Left ventricle myocardium superior (tissue), 1 donor: Measurements from ENCODE around the gene VTA1. TPM values are rescaled to one million over a fixed set of nuclear protein-coding genes. Genes with fewer than 3 reads are reported as not detected.
"Not testable (repeated sequence)": the region's sequence is repeated elsewhere in the genome, so short reads cannot be mapped to it uniquely, and the experiment has no call there.

Source experiments
- ATAC-seq: fragments of 200-7000 bp; cut with Tn5 transposase; one replicate; pipeline ENCODE4 v1.9.1; 2020; ENCODE audit warnings: mild to moderate bottlenecking, moderate library complexity
- DNase-seq: peaks from one replicate; pipeline ENCODE4 v3.0.0-alpha.2; 2020
- intact Hi-C: fragments of 100-400 bp; cut with micrococcal nuclease; formaldehyde crosslinking; loops from one replicate; pipeline ENCODE4 v1.11.0; 2022
- long read RNA-seq: library from polyadenylated mRNA; unstranded; transcript quantifications from one replicate; pipeline ENCODE4 v2.0.0, GENCODE V29; 2021
- total RNA-seq: library from RNA; stranded (reverse); fragmentation: NEBNext Ultra II Directional; extraction: Animal tissue kit (Norgen Biotek cat#: 25700); gene quantifications from one replicate; pipeline ENCODE4 v1.2.1, GENCODE V29; 2021
- donor health status: DM: no; HTN: yes; CAD: no; lungs with severe emphysema.

Gene VTA1, protein sequence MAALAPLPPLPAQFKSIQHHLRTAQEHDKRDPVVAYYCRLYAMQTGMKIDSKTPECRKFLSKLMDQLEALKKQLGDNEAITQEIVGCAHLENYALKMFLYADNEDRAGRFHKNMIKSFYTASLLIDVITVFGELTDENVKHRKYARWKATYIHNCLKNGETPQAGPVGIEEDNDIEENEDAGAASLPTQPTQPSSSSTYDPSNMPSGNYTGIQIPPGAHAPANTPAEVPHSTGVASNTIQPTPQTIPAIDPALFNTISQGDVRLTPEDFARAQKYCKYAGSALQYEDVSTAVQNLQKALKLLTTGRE
- total RNA-seq = 34.4 TPM
- long read RNA-seq, full-length matches to known transcripts = 85 of 94 reads
- long read RNA-seq, partial matches to known transcripts = 8 of 94 reads
- long read RNA-seq, other reads (novel, unspliced or antisense) = 1 of 94 reads

DNA sequence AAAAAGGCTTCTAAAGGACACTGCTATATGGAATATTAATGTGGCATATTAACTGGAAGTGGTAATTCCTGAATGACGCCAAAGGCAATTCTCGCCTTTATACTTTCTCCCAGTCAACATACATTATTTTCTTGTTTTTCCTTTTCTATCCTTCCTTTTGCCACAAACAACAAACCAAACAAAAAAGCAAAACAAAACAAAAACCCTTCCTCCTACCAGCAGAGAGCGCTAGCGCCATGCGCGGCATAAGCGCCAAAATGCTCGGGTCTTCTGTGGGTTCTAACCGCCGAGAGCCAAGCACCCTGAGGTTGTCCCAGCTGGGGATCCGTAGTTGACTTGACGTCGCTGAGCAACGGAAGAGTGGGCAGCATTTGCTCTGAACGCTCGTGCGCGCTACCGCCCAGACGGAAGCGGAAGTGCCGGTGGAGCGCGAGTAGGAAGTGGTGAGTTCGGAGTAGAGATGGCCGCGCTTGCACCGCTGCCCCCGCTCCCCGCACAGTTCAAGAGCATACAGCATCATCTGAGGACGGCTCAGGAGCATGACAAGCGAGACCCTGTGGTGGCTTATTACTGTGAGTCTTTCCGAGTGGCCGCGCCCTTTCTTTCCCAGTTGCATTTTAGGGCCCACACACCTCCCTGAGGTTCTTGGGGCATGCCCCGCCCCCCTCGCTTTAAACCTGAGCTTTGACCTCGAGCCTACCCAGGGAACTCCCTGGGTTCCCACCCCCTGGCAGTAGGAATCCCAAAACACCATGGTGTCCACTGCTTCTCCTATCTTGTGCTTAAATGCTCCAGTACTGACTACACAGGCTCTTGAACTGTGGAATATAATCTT is at the start of gene VTA1, which contains the start of gene NMBR:
TSS of gene VTA1 (plus strand) at position 436 of the 835 bp plus-strand sequence. CDS start at position 461, 25 bp downstream.
TSS of gene NMBR (minus strand) at position 295 of the 835 bp plus-strand sequence. CDS start 58,464 bp downstream, outside the sequence.
- ATAC-seq (peak; percentile 100), DNase-seq (peak; percentile 96)
- intact Hi-C loops = no loop called here

GRCh38 chr6:142104820-142105219 is 42.2 kb upstream of the VTA1 start:
- ATAC-seq, intact Hi-C loops, DNase-seq: not testable (repeated sequence)

DNA sequence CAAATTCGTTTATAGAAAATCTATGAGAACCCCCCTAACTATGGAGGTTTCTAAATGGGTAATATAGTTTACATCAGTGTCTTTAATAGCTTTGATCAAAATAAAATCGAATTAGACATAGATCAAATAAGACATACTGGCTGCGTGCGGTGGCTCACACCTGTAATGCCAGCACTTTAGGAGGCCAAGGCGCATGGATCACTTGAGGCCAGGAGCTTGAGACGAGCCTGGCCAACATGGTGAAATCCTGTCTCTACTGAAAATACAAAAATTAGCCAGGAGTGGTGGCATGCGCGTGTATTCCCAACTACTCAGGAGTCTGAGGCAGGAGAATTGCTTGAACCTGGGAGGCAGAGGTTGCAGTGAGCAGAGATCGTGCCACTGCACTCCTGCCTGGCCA is 36.2 kb upstream of the VTA1 start:
- ATAC-seq, intact Hi-C loops, DNase-seq: not testable (repeated sequence)

DNA sequence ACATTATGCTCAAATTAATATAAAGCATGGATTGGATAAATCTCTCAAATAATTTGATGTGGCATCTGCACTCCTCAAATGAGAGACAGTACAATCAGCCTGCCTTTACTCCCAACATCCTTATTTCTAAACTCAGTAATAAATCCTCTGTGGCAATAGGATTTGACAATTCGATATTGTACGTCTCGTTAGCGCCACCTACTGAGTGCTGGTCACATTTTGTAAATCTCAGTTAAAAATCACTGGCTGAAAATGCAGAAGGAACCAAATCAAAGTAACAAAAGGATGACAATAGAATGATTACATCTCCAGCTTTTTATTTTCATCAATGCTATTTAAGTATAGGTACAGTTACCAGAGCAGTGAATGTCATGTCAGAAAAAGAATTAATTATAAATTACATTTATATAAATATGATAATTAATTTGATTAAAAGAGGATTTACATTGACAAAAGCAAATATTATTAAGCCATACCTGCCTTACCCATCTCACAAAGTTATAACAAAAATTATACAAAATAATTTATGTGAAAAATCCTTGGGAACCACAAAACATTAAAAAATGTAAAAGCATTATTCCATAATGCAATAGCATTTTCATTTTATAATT is 34.5 kb upstream of the VTA1 start:
- DNase-seq (peak; percentile 62), ATAC-seq (no peak)
- intact Hi-C loops = no loop called here

GRCh38 chr6:142117366-142117765 is 29.7 kb upstream of the VTA1 start:
- intact Hi-C loops = no loop called here
- no peak for DNase-seq
- no peak for ATAC-seq

DNA sequence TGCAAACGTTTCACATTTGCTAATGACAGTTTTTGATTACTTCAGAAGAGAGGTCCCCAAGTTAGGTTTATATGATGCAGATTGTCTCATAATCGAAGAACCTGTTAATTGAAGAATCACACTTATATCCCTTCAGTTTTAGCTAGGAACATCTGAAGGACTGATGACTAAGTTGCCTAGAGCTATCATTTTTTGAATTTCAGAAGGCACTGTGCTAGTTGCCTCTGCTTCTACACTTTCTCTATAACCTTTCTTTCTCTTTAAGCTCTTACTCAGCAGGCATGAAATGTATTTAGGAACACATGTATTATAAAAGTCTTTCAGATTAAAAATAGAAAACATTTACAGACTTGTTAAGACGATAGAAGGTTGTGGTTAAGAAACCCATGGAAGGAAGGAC is 28.7 kb upstream of the VTA1 start:
- intact Hi-C loops = no loop called here
- DNase-seq = no peak
- ATAC-seq = no peak

- ATAC-seq = no peak
- intact Hi-C loops = no loop called here
- DNase-seq = no peak
These were observed 28.1 kb upstream of the VTA1 start for GRCh38 chr6:142118925-142119324.

DNA sequence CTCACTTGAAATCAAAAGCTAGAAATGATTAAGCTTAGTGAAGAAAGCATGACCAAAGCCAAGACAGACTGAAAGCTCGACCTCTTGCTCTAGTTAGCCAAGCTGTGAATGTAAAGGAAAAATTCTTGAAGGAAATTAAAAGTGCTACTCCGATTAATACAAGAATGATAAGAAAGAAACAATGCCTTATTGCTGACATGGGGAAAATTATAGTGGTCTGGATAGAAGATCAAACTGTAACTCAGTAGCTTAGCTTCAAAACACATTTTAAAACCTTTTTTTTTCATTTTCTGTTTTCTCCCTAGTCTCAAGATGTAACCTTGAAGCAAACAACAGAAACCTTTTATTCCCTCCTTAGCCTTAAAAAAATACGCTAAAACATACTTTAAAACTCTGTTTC is 25.7 kb upstream of the VTA1 start:
- intact Hi-C loops = no loop called here
- no peak for DNase-seq
- no peak for ATAC-seq

DNA sequence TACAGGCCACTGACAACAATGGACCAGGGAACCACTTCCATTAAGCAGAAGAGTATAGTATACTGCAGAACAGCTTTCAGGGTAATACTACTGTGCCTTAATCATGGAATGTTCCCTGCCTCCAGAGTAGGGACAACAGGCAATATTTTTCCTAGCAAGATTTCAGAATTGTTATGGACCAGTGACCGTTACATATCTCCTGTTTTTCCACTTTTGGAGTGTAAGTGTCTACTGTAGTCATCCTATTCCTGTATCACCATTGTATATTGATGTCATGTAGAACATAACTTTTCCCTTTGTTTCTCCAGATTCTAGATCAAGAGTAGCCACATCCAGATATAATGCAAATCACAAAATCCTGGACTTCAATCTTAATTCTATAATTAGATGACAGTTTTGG is 16.2 kb upstream of the VTA1 start:
- intact Hi-C loops = no loop called here
- DNase-seq (no peak), ATAC-seq (no peak)

GRCh38 chr6:142132625-142133024 is 14.4 kb upstream of the VTA1 start, which contains the start of gene GJE1:
GJE1 (plus strand) TSS chr6:142132925; CDS start chr6:142133159, 234 bp downstream.
- ATAC-seq = no peak
- DNase-seq = no peak
- intact Hi-C loops = no loop called here

DNA sequence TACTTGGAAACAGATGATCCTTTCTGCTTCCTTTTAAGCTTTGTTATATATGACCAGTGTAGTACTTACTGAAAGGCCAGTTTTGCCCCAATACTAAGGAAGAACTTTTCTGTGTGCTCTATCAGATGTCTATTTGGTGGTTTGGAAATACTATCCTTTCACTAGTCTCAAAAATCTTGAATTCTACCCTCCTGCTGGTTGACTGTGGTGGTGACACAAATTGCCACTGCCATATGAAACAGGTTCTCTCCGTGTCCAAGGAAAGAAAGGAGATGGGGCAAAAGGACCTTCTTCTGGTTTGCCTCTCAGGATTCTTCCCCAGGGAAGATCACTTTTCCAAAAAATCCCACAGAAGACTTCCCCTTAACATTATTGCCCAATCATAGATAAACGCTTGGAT is 8.2 kb upstream of the VTA1 start:
- intact Hi-C loops = no loop called here
- DNase-seq (no peak), ATAC-seq (no peak)

DNA sequence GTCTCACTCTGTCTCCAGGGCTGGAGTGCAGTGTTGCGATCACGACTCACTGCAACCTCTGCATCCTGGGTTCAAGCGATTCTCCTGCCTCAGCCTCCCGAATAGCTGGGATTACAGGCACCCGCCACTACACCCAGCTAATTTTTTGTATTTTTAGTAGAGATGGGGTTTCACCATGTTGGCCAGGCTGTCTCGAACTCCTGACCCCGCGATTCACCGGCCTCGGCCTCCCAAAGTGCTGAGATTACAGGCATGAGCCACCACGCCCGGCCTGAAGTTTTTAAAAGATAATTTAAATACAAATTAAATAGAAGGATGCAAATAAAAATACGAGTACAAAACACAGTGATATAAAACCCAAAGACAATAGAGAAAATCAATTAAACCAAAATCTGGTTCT is 5.5 kb upstream of the VTA1 start:
- DNase-seq, ATAC-seq, intact Hi-C loops: not testable (repeated sequence)

DNA sequence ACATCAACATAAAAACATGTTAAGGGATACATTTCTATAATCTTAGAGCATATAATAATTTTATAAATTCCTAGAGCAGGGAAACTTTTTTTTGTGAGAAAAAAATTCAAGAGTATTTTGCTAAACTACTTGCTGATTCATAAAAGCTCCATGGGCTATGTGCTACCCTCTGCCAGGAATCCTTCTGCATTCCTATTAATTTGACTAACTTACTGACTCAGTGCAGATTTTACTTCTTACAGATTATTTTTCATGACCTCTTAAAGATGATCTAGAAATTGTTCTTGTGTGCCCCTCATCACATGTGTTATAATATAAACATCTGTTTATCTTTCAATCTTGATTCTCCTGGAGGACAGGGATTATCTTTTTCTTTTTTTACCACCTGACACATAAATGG is 5.7 kb downstream of the VTA1 start:
- intact Hi-C loops = loop anchor here (10.0 kb wide), 1 partner anchor 232 kb away; no protein-coding TSS in a partner anchor
- DNase-seq (no peak), ATAC-seq (no peak)

DNA sequence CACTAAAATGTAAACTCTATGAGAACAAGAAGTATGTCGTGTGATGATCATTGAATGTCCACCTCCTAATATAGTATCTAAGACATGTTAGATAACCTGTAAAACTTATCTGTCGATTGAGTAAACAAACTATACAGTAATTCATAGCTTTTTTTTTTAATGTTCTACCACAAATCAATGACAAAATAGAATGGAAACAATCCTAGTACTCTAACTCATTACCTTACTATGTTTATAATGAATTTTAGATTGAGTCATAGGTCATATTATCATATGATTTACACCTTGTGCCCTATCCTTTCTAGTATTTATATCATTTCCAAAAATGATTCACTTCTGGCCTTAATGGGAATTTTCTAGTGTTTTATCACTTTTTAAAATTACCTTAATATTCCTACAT is 6.1 kb downstream of the VTA1 start:
- ATAC-seq (no peak), DNase-seq (no peak)
- intact Hi-C loops = loop anchor here (10.0 kb wide), 1 partner anchor 232 kb away; no protein-coding TSS in a partner anchor

GRCh38 chr6:142154336-142154735 is 7.3 kb downstream of the VTA1 start:
- DNase-seq (no peak), ATAC-seq (no peak)
- intact Hi-C loops = loop anchor here (10.0 kb wide), 1 partner anchor 230 kb away; no protein-coding TSS in a partner anchor

DNA sequence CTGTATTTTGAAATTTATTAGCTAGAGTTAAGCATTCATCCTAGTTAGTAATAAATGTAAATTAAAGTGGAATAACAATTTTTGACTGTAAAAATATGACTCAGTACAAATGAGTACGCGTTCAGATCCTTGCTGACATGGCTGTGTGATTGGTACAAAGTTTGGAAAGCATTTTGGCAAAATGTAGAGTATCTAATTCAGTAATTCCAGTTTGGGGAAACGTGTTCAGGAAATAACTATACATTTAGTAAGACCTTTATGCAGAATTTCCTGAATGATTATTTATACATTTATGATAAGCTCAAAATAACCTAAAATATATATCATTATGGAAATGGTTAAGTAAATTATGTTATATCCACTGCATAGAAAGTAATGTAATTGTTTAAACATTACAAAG is 8.0 kb downstream of the VTA1 start:
- intact Hi-C loops = loop anchor here (5.0 to 10.0 kb wide), 2 partner anchors 52 to 230 kb away; no protein-coding TSS in a partner anchor
- ATAC-seq (no peak), DNase-seq (no peak)

DNA sequence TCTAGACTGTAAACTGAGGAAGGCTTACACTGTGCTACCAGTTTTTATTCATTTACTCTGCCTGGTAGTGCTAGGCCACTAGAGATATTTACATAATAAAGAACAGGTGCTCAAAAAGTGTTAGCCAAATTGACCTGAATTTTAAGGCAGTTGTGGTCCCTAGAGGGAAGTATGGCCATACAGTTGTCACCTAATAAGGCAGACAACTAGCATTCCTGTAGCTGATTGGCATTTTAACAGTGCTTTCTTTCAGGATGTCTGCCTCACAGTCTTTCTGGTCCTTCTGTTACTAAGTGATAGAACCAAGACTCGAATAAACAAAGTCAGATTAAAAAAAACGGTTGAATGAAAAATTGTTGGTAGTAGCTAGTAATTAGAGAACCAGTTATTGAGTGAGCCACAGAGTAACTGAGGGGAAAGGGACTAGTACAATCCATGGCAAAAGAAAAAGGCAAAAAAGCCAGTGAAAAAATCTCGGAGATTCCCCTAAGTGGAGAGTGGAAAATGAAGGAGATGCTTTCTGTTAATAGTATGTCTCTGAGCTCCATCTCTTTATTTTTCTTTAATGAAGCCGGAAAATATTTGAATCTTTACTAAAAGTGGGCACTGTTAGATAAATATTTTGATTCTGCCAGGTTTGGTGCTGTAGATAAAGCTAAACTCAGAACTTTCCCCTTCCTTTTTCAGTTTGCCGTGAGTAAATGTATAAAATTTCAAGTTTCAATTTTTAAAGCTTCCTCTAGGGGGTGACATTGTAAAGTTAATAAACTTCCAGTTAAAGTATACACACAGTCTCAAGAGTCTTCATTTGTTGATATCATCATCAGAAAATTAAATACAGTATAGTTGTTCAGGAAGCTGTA is 9.1 kb downstream of the VTA1 start:
- intact Hi-C loops = loop anchor here (5.0 to 10.0 kb wide), 2 partner anchors 51 to 229 kb away; no protein-coding TSS in a partner anchor
- no peak for ATAC-seq
- no peak for DNase-seq

DNA sequence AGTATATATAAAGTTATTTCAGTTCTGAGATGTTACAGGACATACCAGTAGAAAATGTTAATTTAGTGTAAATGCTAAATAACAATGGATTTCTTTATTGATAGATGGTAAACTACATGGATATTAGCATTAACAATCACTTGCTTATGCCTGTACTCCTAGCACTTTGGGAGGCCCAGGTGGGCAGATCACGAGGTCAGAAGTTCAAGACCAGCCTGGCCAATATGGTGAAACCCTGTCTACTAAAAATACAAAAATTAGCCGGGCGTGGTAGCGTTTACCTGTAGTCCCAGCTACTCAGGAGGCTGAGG is 9.7 kb downstream of the VTA1 start:
- not testable (repeated sequence) for DNase-seq, ATAC-seq
- intact Hi-C loops = loop anchor here (5.0 to 10.0 kb wide), 2 partner anchors 51 to 228 kb away; no protein-coding TSS in a partner anchor
